NOMO-1 (cell line): ENCODE measurements around the gene R3HDM2.

Source experiments
- DNase-seq, 2 experiments: peaks; one replicate each; lab custom pipeline; 2025; ENCODE audit not compliant: unreplicated experiment in 2 of 2; lab: John Stamatoyannopoulos, UW

R3HDM2 gene

DNA sequence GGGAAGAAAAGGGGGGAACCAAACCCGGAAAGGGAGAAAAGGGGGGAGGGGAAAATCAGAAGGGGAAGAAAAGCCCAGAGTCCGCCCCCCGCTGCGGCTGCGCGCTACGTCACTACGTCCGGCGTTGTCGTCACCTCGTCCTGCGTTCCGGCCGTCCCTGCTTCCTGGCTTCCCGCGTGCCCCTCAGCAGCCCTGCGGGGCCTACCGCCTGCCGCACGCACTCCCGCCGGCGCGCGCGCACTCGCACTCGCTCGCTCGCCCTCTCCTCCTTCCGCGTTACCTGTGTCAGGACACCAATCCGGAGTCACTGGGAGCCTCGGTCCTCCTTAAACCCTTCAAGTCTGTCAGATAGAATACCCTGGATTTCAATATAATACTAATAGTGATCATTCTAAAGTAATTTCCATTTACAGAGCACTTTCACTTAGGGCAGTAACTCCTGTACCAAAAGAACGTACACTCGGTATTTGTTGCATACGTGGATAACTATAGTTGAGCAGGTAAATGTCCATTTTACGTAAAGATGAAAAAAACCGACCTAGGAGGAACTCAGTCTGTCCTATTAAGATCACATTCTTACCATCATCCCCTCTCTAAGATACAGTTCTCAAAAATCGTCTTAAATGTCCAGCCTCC lies at the start of gene R3HDM2:
Gene R3HDM2, minus strand, starts transcription at position 113 of the 636 bp plus-strand sequence. CDS start 120,615 bp downstream, outside the sequence.
- peak; percentile 91 to 96 for DNase-seq

DNA sequence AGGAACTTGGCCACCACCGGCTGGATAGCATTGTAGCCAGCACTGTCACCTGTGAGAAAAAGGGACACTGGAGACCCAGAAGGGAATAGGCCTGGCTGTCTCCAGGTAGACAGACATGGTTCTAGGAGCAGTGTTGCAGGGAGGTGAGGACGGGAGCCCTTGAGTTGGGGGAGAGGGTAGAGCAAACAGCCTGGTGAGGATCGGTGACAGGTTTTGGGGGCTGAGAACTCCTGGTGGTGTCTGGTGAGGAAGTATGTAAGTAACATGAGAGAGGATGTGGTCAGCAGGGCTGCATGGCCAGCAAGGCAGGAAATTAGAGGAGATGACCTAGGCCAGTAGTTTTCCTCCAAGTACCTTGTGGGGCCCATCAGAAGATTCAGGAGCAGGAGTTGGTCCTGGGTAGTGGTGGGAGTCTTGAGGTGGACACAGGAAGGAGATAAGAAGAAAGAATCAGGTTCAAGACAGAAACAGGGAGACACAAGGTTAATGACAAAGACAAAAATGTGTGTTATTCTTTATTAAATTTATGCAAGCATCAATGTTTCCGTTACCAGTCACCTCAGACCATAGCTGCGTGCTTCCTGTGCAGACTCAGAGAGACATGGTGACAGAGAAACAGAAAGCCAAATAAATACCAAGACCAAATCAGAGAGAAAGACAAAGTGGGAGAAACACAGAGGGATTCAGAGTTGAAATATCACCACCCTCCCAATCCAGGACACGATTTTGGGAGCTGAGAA lies 48.7 kb upstream of the R3HDM2 start, which contains the start of gene ARHGAP9:
Gene ARHGAP9, minus strand, starts transcription at position 491 of the 740 bp plus-strand sequence. Its CDS starts 460 bp downstream, at position 31.
- no peak for DNase-seq

DNA sequence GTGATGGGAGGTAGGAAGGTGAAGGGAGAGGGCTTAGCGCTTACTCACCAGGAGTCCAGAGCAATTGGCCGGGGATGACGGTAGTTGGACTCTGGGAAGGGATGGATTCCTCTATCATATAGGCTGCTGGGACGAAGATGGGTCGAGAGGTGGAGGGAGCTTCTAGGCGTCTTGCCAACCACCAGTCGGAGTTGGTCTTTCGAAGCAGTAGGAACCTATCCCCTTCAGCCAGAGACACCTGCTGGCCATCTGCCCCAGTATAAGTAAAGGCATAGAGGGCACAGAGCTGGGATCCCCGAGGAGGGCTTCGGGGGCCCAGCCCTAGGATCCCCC lies 48.2 kb upstream of the R3HDM2 start:
- no peak for DNase-seq

DNA sequence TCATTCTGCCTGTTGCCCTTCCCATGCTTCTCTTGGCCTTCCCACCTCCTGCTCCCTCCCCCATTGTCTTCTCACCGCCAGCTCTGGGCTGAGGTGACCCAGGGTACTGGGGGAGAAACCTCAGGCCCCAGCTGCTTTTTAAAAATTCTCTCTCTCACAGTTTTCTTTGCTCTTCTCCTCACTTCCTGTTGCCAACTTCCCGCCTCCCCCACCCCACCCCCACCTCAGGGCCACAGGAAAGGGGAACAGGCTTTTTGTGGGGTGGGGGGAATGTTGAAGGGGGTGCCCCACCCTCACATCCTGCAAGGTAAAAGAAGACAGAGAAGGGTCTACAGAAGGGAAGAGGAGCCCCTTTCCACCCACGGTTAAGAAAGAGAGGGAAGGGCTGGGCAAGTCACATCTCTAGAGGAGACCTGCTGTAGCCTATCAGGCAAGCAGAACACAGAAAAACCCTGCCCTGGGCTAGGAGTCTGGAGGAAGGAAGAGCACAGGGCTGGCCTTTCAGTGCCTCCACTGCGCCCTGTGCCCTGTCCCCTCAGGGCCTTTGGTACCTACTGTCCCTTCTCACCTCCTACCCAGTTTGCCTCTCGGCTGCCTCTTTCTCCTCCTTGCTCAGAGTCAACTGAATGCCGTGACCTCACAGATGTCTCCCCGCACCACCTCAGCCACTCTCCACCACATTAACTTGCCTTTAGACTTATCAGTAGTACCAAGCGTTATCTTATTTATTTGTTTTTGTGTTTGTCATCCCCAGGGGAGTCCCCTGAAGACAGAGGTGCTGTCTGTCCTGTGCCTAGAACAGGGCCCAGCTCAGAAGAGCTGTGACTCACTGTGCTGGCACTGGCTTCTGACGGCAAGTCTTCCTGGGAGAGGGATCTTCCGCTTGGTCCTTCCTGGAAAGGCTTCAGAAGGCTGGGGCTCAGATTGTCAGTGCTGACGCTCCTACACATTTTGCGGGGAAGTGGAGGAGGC lies 47.2 kb upstream of the R3HDM2 start:
- peak; percentile 65 to 72 for DNase-seq

GRCh38 chr12:57476993-57477709 lies 46.3 kb upstream of the R3HDM2 start:
- no peak for DNase-seq

DNA sequence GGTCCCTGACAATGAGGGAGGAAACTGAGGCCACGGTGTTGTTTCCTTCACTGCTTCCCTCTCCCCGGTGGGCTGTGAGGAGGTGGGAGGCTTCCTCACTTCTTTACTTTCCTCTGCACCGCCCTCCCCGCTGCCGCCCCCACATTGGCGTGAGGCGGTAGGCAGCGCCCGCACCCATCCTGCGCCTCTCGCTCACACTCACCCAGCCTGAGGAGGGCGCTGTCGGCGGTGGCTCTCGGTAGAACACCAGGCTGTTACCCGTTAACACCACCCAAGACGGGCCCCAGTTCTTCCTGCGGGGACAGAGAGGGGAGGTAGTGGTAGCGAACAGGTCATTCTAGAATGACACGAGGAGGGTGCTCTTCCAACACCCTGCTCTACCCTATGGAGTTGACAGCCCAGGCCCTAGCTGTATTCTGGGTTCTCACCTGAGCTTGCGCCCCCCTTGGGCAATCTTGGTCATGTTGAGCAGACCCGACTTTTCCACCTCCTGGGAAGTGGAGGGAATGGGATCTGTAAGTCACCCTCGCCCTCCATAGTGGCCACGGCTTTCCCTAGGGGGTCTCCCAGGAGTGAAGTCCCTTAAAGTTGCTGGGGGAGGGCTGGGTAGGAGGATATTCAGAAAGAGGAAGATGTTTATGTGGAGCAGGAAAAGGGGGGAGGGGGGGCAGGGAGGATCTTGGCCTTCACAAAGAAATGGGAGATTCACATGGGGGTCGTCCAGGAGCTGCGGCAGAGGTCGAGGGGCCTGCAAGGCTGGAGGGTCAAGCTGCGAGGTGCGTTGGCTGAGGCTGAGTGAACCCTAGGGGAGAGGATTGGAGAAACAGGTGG lies 45.5 kb upstream of the R3HDM2 start:
- DNase-seq, result peak in 1 of 2 experiments; percentile 27

- no peak for DNase-seq
These were observed 44.7 kb upstream of the R3HDM2 start for GRCh38 chr12:57475271-57476161.

- DNase-seq, result no peak
These were observed 44.0 kb upstream of the R3HDM2 start for GRCh38 chr12:57474862-57475261.

DNA sequence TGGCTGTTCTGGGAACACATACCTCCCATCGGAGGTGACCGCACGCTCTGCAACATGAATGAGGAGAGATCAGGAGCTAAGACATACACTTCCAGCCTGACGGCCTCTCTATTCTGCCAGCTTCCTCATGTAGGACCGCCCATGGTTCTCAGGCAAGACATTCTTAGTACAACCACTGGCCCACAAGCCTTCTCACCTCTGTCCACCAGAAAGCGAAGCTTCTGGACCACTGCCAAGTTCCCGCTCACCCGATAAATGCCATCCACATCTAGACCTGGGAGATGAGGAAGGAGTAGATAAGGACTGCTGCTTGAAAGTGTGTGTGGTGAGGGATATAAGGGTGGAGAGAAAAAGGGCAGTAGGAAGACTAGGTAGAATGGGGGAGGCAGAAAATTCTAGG lies 43.6 kb upstream of the R3HDM2 start:
- DNase-seq, result no peak

DNA sequence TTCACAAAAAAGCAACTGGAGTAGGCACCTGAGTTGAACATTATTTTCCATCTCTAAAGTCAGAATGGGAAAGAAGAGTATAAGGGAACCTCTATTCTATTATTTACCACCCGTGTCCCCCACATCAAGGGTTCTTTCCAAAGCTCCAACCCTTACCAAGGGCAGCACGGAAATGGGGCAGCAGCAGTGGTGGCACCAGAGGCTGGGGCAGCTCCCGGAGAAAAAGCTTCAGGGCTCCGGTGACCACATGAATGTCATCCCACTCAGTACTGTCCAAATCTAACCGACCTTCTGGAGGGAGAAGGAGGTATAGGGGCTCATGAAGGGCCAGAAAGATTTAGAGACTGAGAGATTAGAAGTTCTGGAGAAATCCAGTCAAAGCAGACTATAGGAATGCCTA lies 43.0 kb upstream of the R3HDM2 start:
- no peak for DNase-seq

- no peak for DNase-seq
These were observed 42.5 kb upstream of the R3HDM2 start for GRCh38 chr12:57473392-57473791.

DNA sequence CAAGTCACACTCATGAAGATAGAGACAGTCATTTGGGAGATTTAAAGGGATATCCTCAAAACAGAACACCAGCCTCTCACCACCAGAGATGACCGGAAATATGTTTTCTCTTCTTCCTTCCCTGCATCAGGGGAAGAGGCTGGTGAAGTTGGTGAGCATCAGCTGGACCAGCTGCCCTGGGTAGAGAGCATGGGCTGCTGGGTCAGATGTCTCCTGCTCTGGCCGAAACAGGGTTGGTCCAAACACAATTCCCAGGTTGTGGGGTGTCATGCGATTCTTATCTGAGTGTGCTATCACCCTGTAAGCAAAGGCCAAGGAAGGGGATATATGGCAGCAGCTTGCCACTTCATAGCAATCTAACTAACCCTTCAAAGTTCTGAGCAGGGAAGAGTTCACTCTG lies 41.5 kb upstream of the R3HDM2 start:
- DNase-seq, result no peak

- no peak for DNase-seq
These were observed 40.8 kb upstream of the R3HDM2 start for GRCh38 chr12:57471661-57472060.

- DNase-seq, result no peak
These were observed 40.3 kb upstream of the R3HDM2 start for GRCh38 chr12:57470970-57471656.

GRCh38 chr12:57470286-57470969 lies 39.6 kb upstream of the R3HDM2 start:
- DNase-seq, result no peak

DNA sequence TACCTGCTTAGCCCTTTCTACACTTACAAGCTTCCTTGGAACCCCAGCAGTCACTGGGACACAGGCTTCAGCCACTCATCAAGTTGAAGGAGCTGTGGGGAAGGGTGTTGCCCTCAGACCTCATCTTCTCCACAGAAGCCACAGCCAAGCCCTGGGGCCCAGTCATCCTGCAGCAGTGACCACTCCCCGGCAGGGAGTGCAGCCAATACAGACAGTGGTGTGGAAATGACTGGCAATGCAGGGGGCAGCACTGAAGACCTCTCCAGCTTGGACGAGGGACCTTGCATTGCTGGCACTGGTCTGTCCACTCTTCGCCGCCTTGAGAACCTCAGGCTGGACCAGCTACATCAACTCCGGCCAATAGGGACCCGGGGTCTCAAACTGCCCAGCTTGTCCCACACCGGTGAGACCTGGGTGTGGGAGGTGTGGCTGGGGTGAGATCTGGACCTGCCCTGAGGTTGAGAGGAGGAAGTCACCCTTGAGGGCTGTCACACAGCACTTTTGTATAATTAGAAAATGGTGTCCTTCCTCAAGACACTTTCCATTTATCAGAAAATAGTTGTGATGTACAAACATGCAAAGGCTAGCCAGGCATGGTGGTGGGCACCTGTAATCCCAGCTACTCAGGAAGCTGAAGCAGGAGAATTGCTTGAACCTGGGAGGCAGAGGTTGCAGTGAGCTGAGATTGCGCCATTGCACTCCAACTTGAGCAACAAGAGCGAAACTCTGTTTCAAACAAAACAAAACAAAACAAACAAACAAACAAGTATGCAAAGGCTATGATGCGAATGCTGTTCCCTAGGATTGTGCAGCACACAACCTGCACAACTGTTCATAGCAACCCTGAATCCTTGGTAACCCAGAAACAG lies 38.7 kb upstream of the R3HDM2 start:
- DNase-seq, result no peak

- DNase-seq, result no peak
These were observed 37.1 kb upstream of the R3HDM2 start for GRCh38 chr12:57467915-57468314.
